Measurements from ENCODE around the gene NCKAP1.

GRCh38 chr2:183079139-183079775 lies 41.0 kb upstream of the NCKAP1 start:
- no peak for TF ChIP-seq CTCF (IDR thresholded peaks at IDR 0.05; ENCODE audit: poor library complexity)
- no peak for TF ChIP-seq EZH2phosphoT487 (IDR thresholded peaks at IDR 0.05; ENCODE audit: low read depth, severe bottlenecking, unreplicated experiment)
